ENCODE data around the gene PSMD14. TPM values are rescaled to one million over a fixed set of nuclear protein-coding genes. Genes with fewer than 3 reads are reported as not detected.

The PSMD14 gene
- total and polyA plus RNA-seq, 2 donors (not counting 1 experiment from before 2014, with no cell fraction given) = 7.4 to 27.0 TPM

DNA sequence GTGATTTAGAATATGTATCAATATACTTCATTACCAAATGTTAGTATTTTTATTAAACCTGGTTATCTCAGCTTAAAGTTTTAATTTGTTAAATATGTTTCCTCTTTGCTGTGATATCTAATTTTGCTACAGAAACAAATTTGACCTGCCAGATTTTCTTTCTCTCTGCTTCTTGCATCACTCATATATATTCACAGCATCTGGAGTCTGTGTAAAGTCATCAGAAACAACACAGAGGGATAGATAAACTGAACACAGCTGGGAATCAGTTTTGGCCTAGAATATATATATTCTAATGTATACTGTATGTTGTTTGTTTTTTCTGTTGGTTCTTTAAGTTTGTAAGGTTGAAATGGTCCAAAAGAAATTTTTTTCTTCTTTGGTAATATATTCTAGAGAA is 8.5 kb downstream of the PSMD14 start:
- Histone ChIP-seq H4K20me1 (ENCODE audit: control insufficient read depth, insufficient read depth, low read length, poor library complexity, severe bottlenecking) (no peaks in the 10 kb centered on the region), H3K36me3 (replicated peaks in 1 of 2; ENCODE audit: control extremely low read depth in 1 of 2, control insufficient read depth in 1 of 2, extremely low read depth in 1 of 2, insufficient read depth in 2 of 2, low read length in 1 of 2) (peaks cover 0 to 4% of the 10 kb centered on the region in 2 experiments), H3K4me1 (ENCODE audit: control insufficient read depth in 2 of 2, insufficient read depth in 2 of 2, low read length in 2 of 2) (no peaks in the 10 kb centered on the region), H3K27me3 (replicated peaks in 1 of 4; ENCODE audit: control extremely low read depth in 1 of 4, control insufficient read depth in 3 of 4, insufficient read depth in 4 of 4, low read length in 3 of 4) (no peaks in the 10 kb centered on the region), H3K9ac (ENCODE audit: low read length) (no peak overlapping the region), H3K79me2 (ENCODE audit: control insufficient read depth, insufficient read depth, low read length) (peaks cover 48% of the 10 kb centered on the region), H2AFZ (ENCODE audit: insufficient read depth, low read depth, low read length, poor library complexity, severe bottlenecking) (no peak overlapping the region), H3K9me3 (ENCODE audit: control extremely low read depth in 1 of 3, control insufficient read depth in 2 of 3, insufficient read depth in 1 of 3, low read length in 2 of 3) (no peaks in the 10 kb centered on the region), H3K4me2 (replicated peaks; ENCODE audit: low read depth, low read length, poor library complexity, severe bottlenecking) (no peak overlapping the region), H3K27ac (ENCODE audit: low read length in 2 of 2) (no peak overlapping the region), H3K4me3 (ENCODE audit: control extremely low read depth in 1 of 5, extremely low read depth in 1 of 5, insufficient read depth in 1 of 5, low read depth in 2 of 5, low read length in 4 of 5) (no peak overlapping the region)
- CTCF ChIA-PET = no interaction called here
- Mint-ChIP-seq H3K4me1 (peaks cover 11% of the 10 kb centered on the region), H3K4me3 (no peak overlapping the region), H3K9me3 (ENCODE audit: insufficient read depth) (no peaks in the 10 kb centered on the region), H3K27ac (no peak overlapping the region), H3K27me3 (no peaks in the 10 kb centered on the region)
- no peak for ATAC-seq (ENCODE audit: low read depth)
- TF ChIP-seq EZH2 (IDR thresholded peaks at IDR 0.05; ENCODE audit: borderline replicate concordance, insufficient read depth, low read depth, low read length, poor library complexity, severe bottlenecking) = no peak
- TF ChIP-seq, protein P1, sequence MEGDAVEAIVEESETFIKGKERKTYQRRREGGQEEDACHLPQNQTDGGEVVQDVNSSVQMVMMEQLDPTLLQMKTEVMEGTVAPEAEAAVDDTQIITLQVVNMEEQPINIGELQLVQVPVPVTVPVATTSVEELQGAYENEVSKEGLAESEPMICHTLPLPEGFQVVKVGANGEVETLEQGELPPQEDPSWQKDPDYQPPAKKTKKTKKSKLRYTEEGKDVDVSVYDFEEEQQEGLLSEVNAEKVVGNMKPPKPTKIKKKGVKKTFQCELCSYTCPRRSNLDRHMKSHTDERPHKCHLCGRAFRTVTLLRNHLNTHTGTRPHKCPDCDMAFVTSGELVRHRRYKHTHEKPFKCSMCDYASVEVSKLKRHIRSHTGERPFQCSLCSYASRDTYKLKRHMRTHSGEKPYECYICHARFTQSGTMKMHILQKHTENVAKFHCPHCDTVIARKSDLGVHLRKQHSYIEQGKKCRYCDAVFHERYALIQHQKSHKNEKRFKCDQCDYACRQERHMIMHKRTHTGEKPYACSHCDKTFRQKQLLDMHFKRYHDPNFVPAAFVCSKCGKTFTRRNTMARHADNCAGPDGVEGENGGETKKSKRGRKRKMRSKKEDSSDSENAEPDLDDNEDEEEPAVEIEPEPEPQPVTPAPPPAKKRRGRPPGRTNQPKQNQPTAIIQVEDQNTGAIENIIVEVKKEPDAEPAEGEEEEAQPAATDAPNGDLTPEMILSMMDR (IDR thresholded peaks at IDR 0.05) = no peak
- DNase-seq = no peak
- POLR2A ChIA-PET = no interaction called here
- intact Hi-C loops (cut with micrococcal nuclease) = no loop called here

DNA sequence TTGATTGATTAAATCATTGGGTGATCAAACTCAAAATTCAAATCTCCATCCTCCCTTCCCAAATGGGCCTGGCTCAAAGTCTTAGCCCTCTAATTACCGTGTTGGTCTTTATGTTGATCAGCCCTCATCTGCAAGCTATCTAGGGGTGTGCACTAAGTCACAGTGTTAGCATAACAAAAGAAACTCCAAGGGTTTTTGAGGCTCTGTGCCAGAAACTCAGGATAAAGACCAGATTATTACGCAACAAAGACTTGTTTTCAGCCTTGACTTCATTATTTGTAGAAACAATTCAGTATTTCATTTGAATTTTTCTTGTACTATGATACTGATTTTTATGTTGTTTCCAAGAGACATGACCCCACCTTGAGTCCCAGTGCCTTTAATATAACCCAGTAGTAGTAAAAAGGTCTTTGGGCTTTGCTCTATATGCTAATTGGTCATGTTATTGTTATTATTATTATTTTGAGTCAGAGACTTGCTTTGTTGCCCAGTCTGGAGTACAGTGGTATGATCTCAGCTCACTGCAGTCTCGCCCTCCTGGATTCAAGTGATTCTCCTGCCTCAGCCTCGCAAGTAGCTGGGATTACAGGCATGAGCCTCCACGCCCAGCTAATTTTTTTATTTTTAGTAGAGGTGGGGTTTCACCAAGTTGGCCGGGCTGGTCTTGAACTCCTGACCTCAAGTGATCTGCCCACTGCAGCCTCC is 13.9 kb downstream of the PSMD14 start:
- Mint-ChIP-seq H3K27me3 (no peaks in the 10 kb centered on the region), H3K9me3 (ENCODE audit: insufficient read depth) (no peaks in the 10 kb centered on the region), H3K27ac (no peak overlapping the region), H3K4me1 (no peaks in the 10 kb centered on the region), H3K4me3 (no peak overlapping the region)
- ChIA-PET POLR2A (no interaction called here), CTCF (no interaction called here)
- TF ChIP-seq EZH2 (IDR thresholded peaks at IDR 0.05; ENCODE audit: borderline replicate concordance, insufficient read depth, low read depth, low read length, poor library complexity, severe bottlenecking) = no peak
- TF ChIP-seq, protein P1 (IDR thresholded peaks at IDR 0.05) = no peak
- peaks cover 0 to 23% of the 10 kb centered on the region in 2 experiments for H3K36me3 ChIP-seq (replicated peaks in 1 of 2; ENCODE audit: control extremely low read depth in 1 of 2, control insufficient read depth in 1 of 2, extremely low read depth in 1 of 2, insufficient read depth in 2 of 2, low read length in 1 of 2)
- ATAC-seq (ENCODE audit: low read depth) (no peak), DNase-seq (no peak)
- H3K4me2 ChIP-seq (replicated peaks; ENCODE audit: low read depth, low read length, poor library complexity, severe bottlenecking) = no peak overlapping the region
- no peaks in the 10 kb centered on the region for H4K20me1 ChIP-seq (ENCODE audit: control insufficient read depth, insufficient read depth, low read length, poor library complexity, severe bottlenecking)
- 100% methylated on average over 5 of the region's 6 CpGs for WGBS (ENCODE audit: insufficient coverage)
- H3K27me3 ChIP-seq (replicated peaks in 1 of 4; ENCODE audit: control extremely low read depth in 1 of 4, control insufficient read depth in 3 of 4, insufficient read depth in 4 of 4, low read length in 3 of 4) = no peaks in the 10 kb centered on the region
- no peak overlapping the region for H3K9ac ChIP-seq (ENCODE audit: low read length)
- no peak overlapping the region for H2AFZ ChIP-seq (ENCODE audit: insufficient read depth, low read depth, low read length, poor library complexity, severe bottlenecking)
- H3K27ac ChIP-seq (ENCODE audit: low read length in 2 of 2) = no peak overlapping the region
- no peaks in the 10 kb centered on the region for H3K4me1 ChIP-seq (ENCODE audit: control insufficient read depth in 2 of 2, insufficient read depth in 2 of 2, low read length in 2 of 2)
- H3K79me2 ChIP-seq (ENCODE audit: control insufficient read depth, insufficient read depth, low read length) = peaks cover 16% of the 10 kb centered on the region
- intact Hi-C loops (cut with micrococcal nuclease) = no loop called here
- no peak overlapping the region for H3K4me3 ChIP-seq (ENCODE audit: control extremely low read depth in 1 of 5, extremely low read depth in 1 of 5, insufficient read depth in 1 of 5, low read depth in 2 of 5, low read length in 4 of 5)
- H3K9me3 ChIP-seq (ENCODE audit: control extremely low read depth in 1 of 3, control insufficient read depth in 2 of 3, insufficient read depth in 1 of 3, low read length in 2 of 3) = no peaks in the 10 kb centered on the region

Data from B cell (primary cell).